ENCODE measurements around the gene ZNHIT3. TPM values are rescaled to one million over a fixed set of nuclear protein-coding genes. Genes with fewer than 3 reads are reported as not detected.

ZNHIT3 gene
- total RNA-seq, 4 donors from 2014 or later: 29.6 to 56.7 (median 35.2) TPM

DNA sequence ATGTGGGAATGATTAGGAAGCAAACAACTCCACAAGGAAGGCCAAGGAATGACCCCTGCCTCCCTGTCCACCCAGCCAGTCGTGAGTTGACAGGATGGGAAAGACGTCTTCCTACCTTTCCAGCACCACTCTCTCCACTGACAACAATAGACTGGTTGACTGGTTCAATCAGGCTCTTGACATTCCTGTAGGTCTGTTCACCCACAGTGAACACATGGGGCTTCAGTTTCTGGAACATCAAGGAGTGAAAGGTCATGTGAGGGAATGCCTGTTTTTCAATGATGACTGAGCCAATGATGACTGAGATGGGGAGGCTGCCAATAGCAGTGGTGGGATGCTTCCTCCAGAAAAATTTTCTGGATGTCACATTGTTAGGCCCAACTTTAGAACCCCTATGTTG, 38.6 kb downstream of the ZNHIT3 start:
- peak in 1 of 2 donors; percentile 61 for DNase-seq (ENCODE audit: low spot score in 2 of 2)
- TF ChIP-seq POLR2A (IDR thresholded peaks at IDR 0.05): no peak
- TF ChIP-seq, protein P1, sequence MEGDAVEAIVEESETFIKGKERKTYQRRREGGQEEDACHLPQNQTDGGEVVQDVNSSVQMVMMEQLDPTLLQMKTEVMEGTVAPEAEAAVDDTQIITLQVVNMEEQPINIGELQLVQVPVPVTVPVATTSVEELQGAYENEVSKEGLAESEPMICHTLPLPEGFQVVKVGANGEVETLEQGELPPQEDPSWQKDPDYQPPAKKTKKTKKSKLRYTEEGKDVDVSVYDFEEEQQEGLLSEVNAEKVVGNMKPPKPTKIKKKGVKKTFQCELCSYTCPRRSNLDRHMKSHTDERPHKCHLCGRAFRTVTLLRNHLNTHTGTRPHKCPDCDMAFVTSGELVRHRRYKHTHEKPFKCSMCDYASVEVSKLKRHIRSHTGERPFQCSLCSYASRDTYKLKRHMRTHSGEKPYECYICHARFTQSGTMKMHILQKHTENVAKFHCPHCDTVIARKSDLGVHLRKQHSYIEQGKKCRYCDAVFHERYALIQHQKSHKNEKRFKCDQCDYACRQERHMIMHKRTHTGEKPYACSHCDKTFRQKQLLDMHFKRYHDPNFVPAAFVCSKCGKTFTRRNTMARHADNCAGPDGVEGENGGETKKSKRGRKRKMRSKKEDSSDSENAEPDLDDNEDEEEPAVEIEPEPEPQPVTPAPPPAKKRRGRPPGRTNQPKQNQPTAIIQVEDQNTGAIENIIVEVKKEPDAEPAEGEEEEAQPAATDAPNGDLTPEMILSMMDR (IDR thresholded peaks at IDR 0.05): no peak
- WGBS, 2 donors: 88 to 95% methylated on average over 2 of the region's 2 CpGs
- intact Hi-C loops (cut with DNase I; ENCODE audit: low total_unique reads): no loop called here
- no peak overlapping the region for H3K4me3 ChIP-seq (ENCODE audit: low read depth, poor library complexity, severe bottlenecking)

DNA sequence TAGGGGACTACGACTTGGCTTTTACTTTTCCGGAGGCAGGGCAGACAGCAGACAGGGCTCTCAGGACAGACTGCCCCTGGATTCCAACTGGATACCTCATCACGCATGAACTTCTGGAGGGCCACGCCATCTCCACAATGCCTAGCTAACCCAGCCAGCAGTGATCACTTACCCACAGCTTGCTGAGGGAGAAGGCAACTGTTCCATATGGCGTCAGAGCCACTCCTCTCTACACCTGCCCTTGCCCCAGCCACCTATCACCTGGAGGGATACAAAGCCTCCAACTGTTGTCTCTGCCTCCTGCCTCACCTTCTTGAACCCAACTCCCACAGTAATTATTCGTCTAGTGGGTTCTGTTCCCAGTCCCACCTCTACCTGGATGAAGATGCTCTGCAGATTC, 39.4 kb downstream of the ZNHIT3 start:
- WGBS, 2 donors: 93 to 97% methylated on average over 6 of the region's 6 CpGs
- intact Hi-C loops (cut with DNase I; ENCODE audit: low total_unique reads): no loop called here
- no peak overlapping the region for H3K4me3 ChIP-seq (ENCODE audit: low read depth, poor library complexity, severe bottlenecking)
- TF ChIP-seq, protein P1 (IDR thresholded peaks at IDR 0.05): no peak
- no peak for TF ChIP-seq POLR2A (IDR thresholded peaks at IDR 0.05)
- peak in 1 of 2 donors; percentile 58 for DNase-seq (ENCODE audit: low spot score in 2 of 2)

GRCh38 chr17:36527621-36528250, 41.3 kb downstream of the ZNHIT3 start:
- 87 to 96% methylated on average over 7 of the region's 7 CpGs for WGBS, 2 donors
- intact Hi-C loops (cut with DNase I; ENCODE audit: low total_unique reads): no loop called here
- no peak for DNase-seq (ENCODE audit: low spot score in 2 of 2)
- TF ChIP-seq POLR2A (IDR thresholded peaks at IDR 0.05): no peak
- TF ChIP-seq, protein P1 (IDR thresholded peaks at IDR 0.05): no peak
- H3K4me3 ChIP-seq (ENCODE audit: low read depth, poor library complexity, severe bottlenecking): no peak overlapping the region

DNA sequence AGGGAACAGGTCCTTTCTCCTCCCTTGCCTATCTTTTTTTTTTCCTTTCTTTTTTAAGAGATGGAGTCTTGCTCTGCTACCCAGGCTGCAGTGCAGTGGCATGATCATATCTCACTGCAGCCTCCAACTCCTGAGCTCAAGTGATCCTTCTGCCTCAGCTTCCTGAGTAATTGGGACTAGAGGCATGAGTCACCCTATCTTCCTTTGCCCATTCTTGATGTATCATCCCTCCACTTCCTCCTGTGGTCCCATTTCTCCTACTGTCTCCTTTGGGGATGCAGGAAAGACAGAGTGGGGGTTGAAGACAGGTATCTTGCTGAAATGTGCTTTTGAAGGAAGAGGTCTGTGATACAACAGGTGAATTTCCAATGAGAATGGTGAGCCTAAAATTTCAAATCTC, 42.6 kb downstream of the ZNHIT3 start:
- TF ChIP-seq, protein P1 (IDR thresholded peaks at IDR 0.05): no peak
- no peak for TF ChIP-seq POLR2A (IDR thresholded peaks at IDR 0.05)
- intact Hi-C loops (cut with DNase I; ENCODE audit: low total_unique reads): no loop called here
- no peak for DNase-seq (ENCODE audit: low spot score in 2 of 2)

GRCh38 chr17:36532435-36532975, 46.0 kb downstream of the ZNHIT3 start:
- no peak overlapping the region for H3K4me3 ChIP-seq (ENCODE audit: low read depth, poor library complexity, severe bottlenecking)
- DNase-seq (ENCODE audit: low spot score in 2 of 2): no peak
- TF ChIP-seq POLR2A (IDR thresholded peaks at IDR 0.05): no peak
- TF ChIP-seq, protein P1 (IDR thresholded peaks at IDR 0.05): no peak
- 60 to 63% methylated on average over 2 of the region's 2 CpGs for WGBS, 2 donors
- intact Hi-C loops (cut with DNase I; ENCODE audit: low total_unique reads): no loop called here

More for the DNA sequence above, 42.6 kb downstream of the ZNHIT3 start:
- H3K4me3 ChIP-seq (ENCODE audit: low read depth, poor library complexity, severe bottlenecking): no peak overlapping the region

All from lower leg skin (tissue), 4 donors.